Measurements from ENCODE around the gene STK4. TPM values are rescaled to one million over a fixed set of nuclear protein-coding genes. Genes with fewer than 3 reads are reported as not detected.

STK4 gene
- total RNA-seq, 1 donor from 2014 or later: 17.7 TPM

GRCh38 chr20:45097485-45098102 is 131.3 kb downstream of the STK4 start:
- peaks cover 50 to 63% (median 58%) of the 10 kb centered on the region in 3 donors for H3K27me3 ChIP-seq (ENCODE audit: control insufficient read depth in 3 of 3, insufficient read depth in 3 of 3, low read length in 3 of 3)
- no peaks in the 10 kb centered on the region for H3K9me3 ChIP-seq (ENCODE audit: control insufficient read depth in 3 of 3, low read length in 3 of 3)
- no peak overlapping the region for H3K9ac ChIP-seq (ENCODE audit: low read depth in 1 of 3, low read length in 3 of 3)
- no peak overlapping the region for H3K27ac ChIP-seq (ENCODE audit: low read depth, low read length)
- peak overlapping the region in 1 of 3 donors; percentile 20 for H3K4me3 ChIP-seq (ENCODE audit: low read length in 3 of 3)
- no peaks in the 10 kb centered on the region for H3K36me3 ChIP-seq (ENCODE audit: control insufficient read depth in 3 of 3, insufficient read depth in 3 of 3, low read length in 3 of 3)
- H3K4me1 ChIP-seq (ENCODE audit: control insufficient read depth in 3 of 3, insufficient read depth in 3 of 3, low read length in 3 of 3): peaks cover 3 to 12% (median 4%) of the 10 kb centered on the region in 3 donors

- H3K27me3 ChIP-seq (ENCODE audit: control insufficient read depth in 3 of 3, insufficient read depth in 3 of 3, low read length in 3 of 3): peaks cover 50 to 68% (median 58%) of the 10 kb centered on the region in 3 donors
- H3K9me3 ChIP-seq (ENCODE audit: control insufficient read depth in 3 of 3, low read length in 3 of 3): no peaks in the 10 kb centered on the region
- peak overlapping the region in 1 of 3 donors; percentile 20 for H3K4me3 ChIP-seq (ENCODE audit: low read length in 3 of 3)
- no peaks in the 10 kb centered on the region for H3K36me3 ChIP-seq (ENCODE audit: control insufficient read depth in 3 of 3, insufficient read depth in 3 of 3, low read length in 3 of 3)
- no peak overlapping the region for H3K9ac ChIP-seq (ENCODE audit: low read depth in 1 of 3, low read length in 3 of 3)
- no peak overlapping the region for H3K27ac ChIP-seq (ENCODE audit: low read depth, low read length)
- peaks cover 3 to 12% (median 4%) of the 10 kb centered on the region in 3 donors for H3K4me1 ChIP-seq (ENCODE audit: control insufficient read depth in 3 of 3, insufficient read depth in 3 of 3, low read length in 3 of 3)
Observed at GRCh38 chr20:45098103-45098773, 131.9 kb downstream of the STK4 start.

- Histone ChIP-seq H3K9me3 (ENCODE audit: control insufficient read depth in 3 of 3, low read length in 3 of 3) (no peaks in the 10 kb centered on the region), H3K27me3 (ENCODE audit: control insufficient read depth in 3 of 3, insufficient read depth in 3 of 3, low read length in 3 of 3) (peaks cover 58 to 64% (median 62%) of the 10 kb centered on the region in 3 donors), H3K4me3 (ENCODE audit: low read length in 3 of 3) (no peak within 1 kb of the TSS), H3K36me3 (ENCODE audit: control insufficient read depth in 3 of 3, insufficient read depth in 3 of 3, low read length in 3 of 3) (no peaks in the 10 kb centered on the region), H3K9ac (ENCODE audit: low read depth in 1 of 3, low read length in 3 of 3) (no peak within 1 kb of the TSS), H3K4me1 (ENCODE audit: control insufficient read depth in 3 of 3, insufficient read depth in 3 of 3, low read length in 3 of 3) (peaks cover 3 to 12% (median 4%) of the 10 kb centered on the region in 3 donors), H3K27ac (ENCODE audit: low read depth, low read length) (no peak within 1 kb of the TSS)
Observed at GRCh38 chr20:45100563-45101245, 134.4 kb downstream of the STK4 start, which contains the start of gene KCNS1. KCNS1 (minus strand) TSS chr20:45101127; CDS start chr20:45099236, 1,891 bp downstream.

GRCh38 chr20:45101333-45101850 is 135.1 kb downstream of the STK4 start:
- H3K4me3 ChIP-seq (ENCODE audit: low read length in 3 of 3): no peak overlapping the region
- H3K9me3 ChIP-seq (ENCODE audit: control insufficient read depth in 3 of 3, low read length in 3 of 3): no peaks in the 10 kb centered on the region
- no peak overlapping the region for H3K27ac ChIP-seq (ENCODE audit: low read depth, low read length)
- no peaks in the 10 kb centered on the region for H3K36me3 ChIP-seq (ENCODE audit: control insufficient read depth in 3 of 3, insufficient read depth in 3 of 3, low read length in 3 of 3)
- H3K4me1 ChIP-seq (ENCODE audit: control insufficient read depth in 3 of 3, insufficient read depth in 3 of 3, low read length in 3 of 3): peaks cover 3 to 12% (median 4%) of the 10 kb centered on the region in 3 donors
- H3K27me3 ChIP-seq (ENCODE audit: control insufficient read depth in 3 of 3, insufficient read depth in 3 of 3, low read length in 3 of 3): peaks cover 53 to 62% (median 59%) of the 10 kb centered on the region in 3 donors
- no peak overlapping the region for H3K9ac ChIP-seq (ENCODE audit: low read depth in 1 of 3, low read length in 3 of 3)

GRCh38 chr20:45103072-45103471 is 136.8 kb downstream of the STK4 start:
- peaks cover 40 to 52% (median 44%) of the 10 kb centered on the region in 3 donors for H3K27me3 ChIP-seq (ENCODE audit: control insufficient read depth in 3 of 3, insufficient read depth in 3 of 3, low read length in 3 of 3)

GRCh38 chr20:45104786-45105185 is 138.5 kb downstream of the STK4 start:
- Histone ChIP-seq H3K9ac (ENCODE audit: low read depth in 1 of 3, low read length in 3 of 3) (no peak overlapping the region), H3K36me3 (ENCODE audit: control insufficient read depth in 3 of 3, insufficient read depth in 3 of 3, low read length in 3 of 3) (peaks cover 0 to 1% (median 0%) of the 10 kb centered on the region in 3 donors), H3K4me3 (ENCODE audit: low read length in 3 of 3) (no peak overlapping the region), H3K27me3 (ENCODE audit: control insufficient read depth in 3 of 3, insufficient read depth in 3 of 3, low read length in 3 of 3) (peaks cover 25 to 38% (median 32%) of the 10 kb centered on the region in 3 donors), H3K4me1 (ENCODE audit: control insufficient read depth in 3 of 3, insufficient read depth in 3 of 3, low read length in 3 of 3) (no peaks in the 10 kb centered on the region), H3K9me3 (ENCODE audit: control insufficient read depth in 3 of 3, low read length in 3 of 3) (no peaks in the 10 kb centered on the region), H3K27ac (ENCODE audit: low read depth, low read length) (no peak overlapping the region)

More at GRCh38 chr20:45103072-45103471, 136.8 kb downstream of the STK4 start:
- Histone ChIP-seq H3K27ac (ENCODE audit: low read depth, low read length) (no peak overlapping the region), H3K36me3 (ENCODE audit: control insufficient read depth in 3 of 3, insufficient read depth in 3 of 3, low read length in 3 of 3) (peaks cover 0 to 1% (median 0%) of the 10 kb centered on the region in 3 donors), H3K9ac (ENCODE audit: low read depth in 1 of 3, low read length in 3 of 3) (no peak overlapping the region), H3K9me3 (ENCODE audit: control insufficient read depth in 3 of 3, low read length in 3 of 3) (no peaks in the 10 kb centered on the region), H3K4me3 (ENCODE audit: low read length in 3 of 3) (no peak overlapping the region), H3K4me1 (ENCODE audit: control insufficient read depth in 3 of 3, insufficient read depth in 3 of 3, low read length in 3 of 3) (peaks cover 2 to 6% (median 2%) of the 10 kb centered on the region in 3 donors)

- Histone ChIP-seq H3K4me3 (ENCODE audit: low read length in 3 of 3) (no peak overlapping the region), H3K9ac (ENCODE audit: low read depth in 1 of 3, low read length in 3 of 3) (no peak overlapping the region), H3K27me3 (ENCODE audit: control insufficient read depth in 3 of 3, insufficient read depth in 3 of 3, low read length in 3 of 3) (peaks cover 20 to 35% (median 32%) of the 10 kb centered on the region in 3 donors), H3K4me1 (ENCODE audit: control insufficient read depth in 3 of 3, insufficient read depth in 3 of 3, low read length in 3 of 3) (no peaks in the 10 kb centered on the region), H3K9me3 (ENCODE audit: control insufficient read depth in 3 of 3, low read length in 3 of 3) (no peaks in the 10 kb centered on the region), H3K27ac (ENCODE audit: low read depth, low read length) (no peak overlapping the region), H3K36me3 (ENCODE audit: control insufficient read depth in 3 of 3, insufficient read depth in 3 of 3, low read length in 3 of 3) (peaks cover 0 to 1% (median 0%) of the 10 kb centered on the region in 3 donors)
Observed at GRCh38 chr20:45105317-45105716, 139.0 kb downstream of the STK4 start.

- Histone ChIP-seq H3K4me3 (ENCODE audit: low read length in 3 of 3) (no peak overlapping the region), H3K27ac (ENCODE audit: low read depth, low read length) (no peak overlapping the region), H3K36me3 (ENCODE audit: control insufficient read depth in 3 of 3, insufficient read depth in 3 of 3, low read length in 3 of 3) (peaks cover 0 to 1% (median 0%) of the 10 kb centered on the region in 3 donors), H3K9ac (ENCODE audit: low read depth in 1 of 3, low read length in 3 of 3) (no peak overlapping the region), H3K27me3 (ENCODE audit: control insufficient read depth in 3 of 3, insufficient read depth in 3 of 3, low read length in 3 of 3) (peaks cover 18 to 35% (median 24%) of the 10 kb centered on the region in 3 donors), H3K9me3 (ENCODE audit: control insufficient read depth in 3 of 3, low read length in 3 of 3) (no peaks in the 10 kb centered on the region), H3K4me1 (ENCODE audit: control insufficient read depth in 3 of 3, insufficient read depth in 3 of 3, low read length in 3 of 3) (no peaks in the 10 kb centered on the region)
Observed at GRCh38 chr20:45109634-45110033, 143.3 kb downstream of the STK4 start.

GRCh38 chr20:45110301-45110700 is 144.0 kb downstream of the STK4 start:
- H3K4me1 ChIP-seq (ENCODE audit: control insufficient read depth in 3 of 3, insufficient read depth in 3 of 3, low read length in 3 of 3): no peaks in the 10 kb centered on the region
- peaks cover 0 to 1% (median 0%) of the 10 kb centered on the region in 3 donors for H3K36me3 ChIP-seq (ENCODE audit: control insufficient read depth in 3 of 3, insufficient read depth in 3 of 3, low read length in 3 of 3)
- H3K27ac ChIP-seq (ENCODE audit: low read depth, low read length): no peak overlapping the region
- no peak overlapping the region for H3K4me3 ChIP-seq (ENCODE audit: low read length in 3 of 3)
- no peaks in the 10 kb centered on the region for H3K9me3 ChIP-seq (ENCODE audit: control insufficient read depth in 3 of 3, low read length in 3 of 3)
- H3K27me3 ChIP-seq (ENCODE audit: control insufficient read depth in 3 of 3, insufficient read depth in 3 of 3, low read length in 3 of 3): peaks cover 23 to 42% (median 25%) of the 10 kb centered on the region in 3 donors
- H3K9ac ChIP-seq (ENCODE audit: low read depth in 1 of 3, low read length in 3 of 3): no peak overlapping the region

Data from skeletal muscle tissue (tissue), 4 donors.